Stomach (tissue), 4 donors: ENCODE measurements around the gene DENND2C.

Experiments used
- EP300 ChIP-seq: sonication (generic); formaldehyde crosslinking; IDR thresholded peaks from one replicate; pipeline ENCODE4 v1.6.1; 2017; ENCODE audit warnings: antibody characterized with exemption
- POLR2A ChIP-seq, 4 donors: fragments of 450-650 bp; IDR thresholded peaks; one replicate each; pipeline ENCODE4 v1.6.1; 2016; ENCODE audit warnings: antibody characterized with exemption in 4 of 4, control low read depth in 2 of 4, mild to moderate bottlenecking in 1 of 4, moderate library complexity in 1 of 4
- POLR2AphosphoS5 ChIP-seq, 3 donors: sonication (generic); formaldehyde crosslinking; IDR thresholded peaks; one replicate each; pipeline ENCODE4 v1.6.1; 2016; ENCODE audit warnings: antibody characterized with exemption in 3 of 3
- TF ChIP-seq, protein P1 (sequence below), 7 experiments: fragments of 450-650 bp in 4 of 7; fragments of 200-600 bp in 3 of 7; sonication (generic) in 3 of 7; IDR thresholded peaks; one replicate each; pipeline ENCODE4 v1.5.1; 2016 to 2019; ENCODE audit warnings: antibody characterized with exemption in 7 of 7, control low read depth in 2 of 7, mild to moderate bottlenecking in 1 of 7

DNA sequence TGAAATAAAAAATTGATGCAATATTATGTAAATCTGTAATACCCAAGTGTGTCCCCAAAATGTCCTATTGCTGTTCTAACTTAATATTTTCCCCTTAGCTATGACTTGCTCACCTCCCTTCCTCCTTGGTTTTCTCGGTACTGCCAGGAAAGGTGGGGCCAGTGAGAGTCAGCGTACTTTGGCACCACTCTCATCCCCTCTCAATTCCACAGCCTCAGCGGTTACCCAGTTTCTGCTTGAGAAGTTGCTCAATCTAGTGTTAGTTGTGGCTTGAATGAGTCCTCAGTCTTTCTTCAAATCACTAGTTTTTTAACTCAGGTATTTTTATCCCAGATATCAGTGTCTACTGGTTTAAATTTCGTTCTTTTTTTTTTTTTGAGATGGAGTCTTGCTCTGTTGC lies 120.7 kb downstream of the DENND2C start:
- TF ChIP-seq, protein P1, sequence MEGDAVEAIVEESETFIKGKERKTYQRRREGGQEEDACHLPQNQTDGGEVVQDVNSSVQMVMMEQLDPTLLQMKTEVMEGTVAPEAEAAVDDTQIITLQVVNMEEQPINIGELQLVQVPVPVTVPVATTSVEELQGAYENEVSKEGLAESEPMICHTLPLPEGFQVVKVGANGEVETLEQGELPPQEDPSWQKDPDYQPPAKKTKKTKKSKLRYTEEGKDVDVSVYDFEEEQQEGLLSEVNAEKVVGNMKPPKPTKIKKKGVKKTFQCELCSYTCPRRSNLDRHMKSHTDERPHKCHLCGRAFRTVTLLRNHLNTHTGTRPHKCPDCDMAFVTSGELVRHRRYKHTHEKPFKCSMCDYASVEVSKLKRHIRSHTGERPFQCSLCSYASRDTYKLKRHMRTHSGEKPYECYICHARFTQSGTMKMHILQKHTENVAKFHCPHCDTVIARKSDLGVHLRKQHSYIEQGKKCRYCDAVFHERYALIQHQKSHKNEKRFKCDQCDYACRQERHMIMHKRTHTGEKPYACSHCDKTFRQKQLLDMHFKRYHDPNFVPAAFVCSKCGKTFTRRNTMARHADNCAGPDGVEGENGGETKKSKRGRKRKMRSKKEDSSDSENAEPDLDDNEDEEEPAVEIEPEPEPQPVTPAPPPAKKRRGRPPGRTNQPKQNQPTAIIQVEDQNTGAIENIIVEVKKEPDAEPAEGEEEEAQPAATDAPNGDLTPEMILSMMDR (IDR thresholded peaks at IDR 0.05) = no peak
- no peak for TF ChIP-seq POLR2AphosphoS5 (IDR thresholded peaks at IDR 0.05)
- TF ChIP-seq POLR2A (IDR thresholded peaks at IDR 0.05) = no peak
- no peak for TF ChIP-seq EP300
